Nephron (organoid): Measurements from ENCODE around the gene PFAS.
A peak's percentile ranks its signal among the peaks of the same experiment; 100 is the strongest.

Source experiments
- H3K27ac Mint-ChIP-seq, 3 experiments: 2 replicates each; pipeline ENCODE4 v1.8.0; 2020; ENCODE audit warnings: mixed read lengths in 3 of 3, mild to moderate bottlenecking in 2 of 3, moderate library complexity in 1 of 3
- H3K27me3 Mint-ChIP-seq: 2 replicates; pipeline ENCODE4 v1.8.0; 2021; ENCODE audit warnings: low read depth, mild to moderate bottlenecking, moderate library complexity, mixed read lengths
- H3K36me3 Mint-ChIP-seq: 2 replicates; pipeline ENCODE4 v1.8.0; 2020; ENCODE audit warnings: low read depth, mixed read lengths
- H3K4me1 Mint-ChIP-seq: 2 replicates; pipeline ENCODE4 v1.8.0; 2020; ENCODE audit warnings: mixed read lengths
- H3K4me3 Mint-ChIP-seq, 3 experiments: 2 replicates each; pipeline ENCODE4 v1.8.0; 2020; ENCODE audit warnings: mild to moderate bottlenecking in 3 of 3, mixed read lengths in 3 of 3, moderate library complexity in 2 of 3
- H3K9me3 Mint-ChIP-seq: 2 replicates; pipeline ENCODE4 v1.8.0; 2020; ENCODE audit warnings: mixed read lengths
- TF ChIP-seq, protein P1 (sequence below), 3 experiments: fragments of 200-600 bp; sonication (generic); IDR thresholded peaks; one replicate each; pipeline ENCODE4 v1.5.0; 2021; ENCODE audit warnings: antibody characterized with exemption in 3 of 3; ENCODE audit not compliant: unreplicated experiment in 3 of 3

The PFAS gene

DNA sequence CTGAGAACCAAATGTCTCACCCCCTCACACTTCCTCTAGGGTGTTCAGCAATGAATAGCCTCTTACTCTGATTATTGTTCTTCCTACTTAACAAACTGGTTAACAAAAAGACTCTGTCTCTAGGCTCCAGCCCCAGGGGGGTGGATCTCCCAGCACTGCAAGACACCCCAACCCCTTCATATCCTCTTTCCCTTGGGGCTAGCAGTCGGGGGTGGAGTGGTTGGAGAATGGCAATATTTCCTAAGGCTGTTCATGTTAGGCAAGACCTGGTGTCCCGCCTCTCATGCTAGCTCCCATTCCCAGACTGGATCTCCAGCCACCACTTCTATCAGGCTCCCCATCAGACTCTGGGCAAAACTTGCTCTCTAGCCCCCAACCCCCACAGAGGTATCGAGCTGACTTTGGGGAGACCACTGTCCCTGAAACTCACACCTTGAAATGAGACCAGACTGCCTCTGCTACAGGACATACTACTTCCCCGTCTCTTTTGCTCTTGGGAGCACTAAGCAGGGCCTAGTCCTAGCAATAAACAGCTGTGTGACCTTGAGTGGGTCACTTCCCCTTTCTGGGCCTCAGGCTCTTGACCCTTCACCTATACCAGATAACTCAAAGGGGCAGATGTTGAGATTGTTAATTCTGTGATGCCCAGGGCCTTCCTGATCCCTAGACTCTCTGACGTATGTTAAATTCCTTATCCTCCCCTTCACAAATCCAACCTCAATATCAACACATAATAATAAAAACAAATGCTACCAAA lies 43.7 kb downstream of the PFAS start:
- peak overlapping the region; percentile 30 to 74 (median 47) for H3K4me3 Mint-ChIP-seq
- no peaks in the 10 kb centered on the region for H3K27me3 Mint-ChIP-seq
- no peaks in the 10 kb centered on the region for H3K9me3 Mint-ChIP-seq
- H3K27ac Mint-ChIP-seq, result peak overlapping the region in 2 of 3 experiments; percentile 22 to 29
- H3K4me1 Mint-ChIP-seq, result peaks cover 22% of the 10 kb centered on the region
- peaks cover 6% of the 10 kb centered on the region for H3K36me3 Mint-ChIP-seq
- TF ChIP-seq, protein P1, sequence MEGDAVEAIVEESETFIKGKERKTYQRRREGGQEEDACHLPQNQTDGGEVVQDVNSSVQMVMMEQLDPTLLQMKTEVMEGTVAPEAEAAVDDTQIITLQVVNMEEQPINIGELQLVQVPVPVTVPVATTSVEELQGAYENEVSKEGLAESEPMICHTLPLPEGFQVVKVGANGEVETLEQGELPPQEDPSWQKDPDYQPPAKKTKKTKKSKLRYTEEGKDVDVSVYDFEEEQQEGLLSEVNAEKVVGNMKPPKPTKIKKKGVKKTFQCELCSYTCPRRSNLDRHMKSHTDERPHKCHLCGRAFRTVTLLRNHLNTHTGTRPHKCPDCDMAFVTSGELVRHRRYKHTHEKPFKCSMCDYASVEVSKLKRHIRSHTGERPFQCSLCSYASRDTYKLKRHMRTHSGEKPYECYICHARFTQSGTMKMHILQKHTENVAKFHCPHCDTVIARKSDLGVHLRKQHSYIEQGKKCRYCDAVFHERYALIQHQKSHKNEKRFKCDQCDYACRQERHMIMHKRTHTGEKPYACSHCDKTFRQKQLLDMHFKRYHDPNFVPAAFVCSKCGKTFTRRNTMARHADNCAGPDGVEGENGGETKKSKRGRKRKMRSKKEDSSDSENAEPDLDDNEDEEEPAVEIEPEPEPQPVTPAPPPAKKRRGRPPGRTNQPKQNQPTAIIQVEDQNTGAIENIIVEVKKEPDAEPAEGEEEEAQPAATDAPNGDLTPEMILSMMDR (IDR thresholded peaks at IDR 0.05; ENCODE audit: unreplicated experiment in 3 of 3), result no peak

DNA sequence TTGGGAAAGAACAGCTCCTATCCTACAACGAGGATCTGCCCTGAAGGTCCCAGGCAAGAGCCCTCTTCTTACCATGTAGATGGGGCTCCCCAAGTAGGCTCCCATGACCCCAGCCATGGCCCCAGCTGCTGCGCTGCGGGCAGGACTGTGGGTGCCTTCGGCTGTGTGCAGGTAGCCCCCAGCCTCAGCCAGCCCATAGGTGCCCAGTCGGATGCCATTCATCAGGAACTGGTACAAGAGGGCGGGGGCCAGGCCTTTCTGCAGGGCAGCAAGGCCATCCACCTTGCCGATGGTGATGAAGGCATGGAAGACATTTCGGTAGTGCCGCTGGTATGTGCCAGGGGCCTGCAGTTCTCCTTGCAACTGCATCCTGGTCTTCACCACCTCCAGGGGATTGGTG lies 45.3 kb downstream of the PFAS start:
- H3K36me3 Mint-ChIP-seq, result peaks cover 6% of the 10 kb centered on the region
- peaks cover 21% of the 10 kb centered on the region for H3K4me1 Mint-ChIP-seq

DNA sequence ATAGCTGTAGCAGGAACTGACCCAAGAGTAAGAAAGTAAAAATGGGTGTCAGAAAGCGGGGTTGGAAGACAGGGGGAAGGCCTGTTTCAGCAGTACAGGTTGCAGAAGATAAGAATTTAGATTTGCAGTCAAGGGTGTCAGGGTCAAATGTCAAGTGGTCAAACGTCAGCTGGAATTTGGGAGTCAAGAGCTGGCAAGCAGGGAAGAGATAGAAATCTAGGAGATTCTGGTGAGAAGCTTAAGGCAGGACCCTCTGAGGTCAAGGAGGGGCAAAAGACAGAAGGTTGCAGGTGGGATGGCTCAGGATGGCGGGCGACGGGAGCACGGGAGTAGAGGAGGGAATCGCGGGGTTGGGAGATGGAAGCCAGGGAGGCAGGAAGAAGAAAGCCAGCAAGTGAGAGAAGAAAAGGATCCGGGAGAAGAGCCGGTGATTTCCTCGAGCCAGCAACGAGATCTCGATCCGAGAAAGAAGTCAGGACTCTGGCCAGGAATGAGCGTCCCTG lies 45.8 kb downstream of the PFAS start:
- Mint-ChIP-seq H3K4me1 (peaks cover 19% of the 10 kb centered on the region), H3K27ac (peak overlapping the region; percentile 57 to 95 (median 94)), H3K36me3 (peaks cover 5% of the 10 kb centered on the region), H3K9me3 (no peaks in the 10 kb centered on the region), H3K27me3 (no peaks in the 10 kb centered on the region), H3K4me3 (peak overlapping the region; percentile 83 to 89 (median 84))
- TF ChIP-seq, protein P1 (IDR thresholded peaks at IDR 0.05; ENCODE audit: unreplicated experiment in 3 of 3), result no peak

More for the DNA sequence above, 45.3 kb downstream of the PFAS start:
- Mint-ChIP-seq H3K4me3 (peak overlapping the region; percentile 83 to 89 (median 84)), H3K9me3 (no peaks in the 10 kb centered on the region), H3K27ac (peak overlapping the region; percentile 57 to 95 (median 94)), H3K27me3 (no peaks in the 10 kb centered on the region)
- TF ChIP-seq, protein P1 (IDR thresholded peaks at IDR 0.05; ENCODE audit: unreplicated experiment in 3 of 3), result no peak

DNA sequence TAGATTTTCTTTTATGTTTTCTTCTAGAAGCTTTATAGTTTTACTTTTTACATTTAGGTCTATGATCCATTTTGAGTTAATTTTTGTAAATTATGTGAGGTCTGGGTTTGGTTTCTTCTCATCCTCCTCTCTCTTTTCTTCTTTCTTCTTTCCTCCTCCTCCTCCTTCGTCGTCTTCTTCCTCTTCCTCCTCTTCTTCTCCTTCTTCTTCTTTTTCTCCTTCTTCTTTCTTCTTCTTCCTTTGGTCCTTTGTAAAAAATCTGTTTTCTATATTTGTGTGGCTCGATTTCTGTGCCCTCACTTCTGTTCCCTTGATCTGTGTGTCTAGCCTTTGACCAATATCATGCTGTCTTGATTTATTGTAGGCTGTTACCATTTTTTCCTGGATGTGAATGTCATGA lies 51.1 kb downstream of the PFAS start:
- Mint-ChIP-seq H3K4me3 (peak overlapping the region in 2 of 3 experiments; percentile 9 to 16), H3K27ac (no peak overlapping the region), H3K4me1 (no peaks in the 10 kb centered on the region), H3K27me3 (no peaks in the 10 kb centered on the region), H3K9me3 (no peaks in the 10 kb centered on the region), H3K36me3 (no peaks in the 10 kb centered on the region)
- TF ChIP-seq, protein P1 (IDR thresholded peaks at IDR 0.05; ENCODE audit: unreplicated experiment in 3 of 3), result no peak

DNA sequence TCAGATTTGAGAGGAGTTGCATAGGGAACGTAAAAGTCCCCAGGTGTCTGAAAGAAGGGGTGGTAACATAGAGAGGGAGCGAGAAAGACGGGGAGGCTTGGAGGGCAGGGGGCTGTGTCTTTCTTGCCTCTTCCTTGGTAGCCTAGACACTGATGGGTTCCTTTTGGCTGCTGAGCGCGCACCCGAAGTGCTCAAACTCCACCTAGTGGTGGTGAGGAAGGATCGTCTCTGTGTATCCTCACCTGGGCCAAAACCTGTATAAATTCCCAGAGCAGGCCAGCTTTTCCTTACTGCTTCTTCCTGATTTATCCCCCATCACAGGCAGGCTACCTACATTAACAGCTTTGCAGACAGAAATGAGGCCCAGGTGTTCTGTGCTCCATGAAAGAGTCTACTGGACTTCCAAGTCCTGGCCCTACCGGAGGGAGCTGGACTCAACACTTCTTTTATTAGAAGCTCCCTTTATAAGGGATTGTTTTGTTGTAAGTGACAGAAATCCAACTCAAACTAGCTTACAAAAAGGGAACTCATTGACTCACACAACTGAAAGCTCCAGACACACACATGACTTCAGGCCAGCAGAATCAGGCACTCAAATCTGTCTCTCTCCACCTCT lies 51.6 kb downstream of the PFAS start:
- no peak overlapping the region for H3K27ac Mint-ChIP-seq
- H3K4me3 Mint-ChIP-seq, result peak overlapping the region in 1 of 3 experiments; percentile 16
- H3K4me1 Mint-ChIP-seq, result no peaks in the 10 kb centered on the region
- TF ChIP-seq, protein P1 (IDR thresholded peaks at IDR 0.05; ENCODE audit: unreplicated experiment in 3 of 3), result peak; percentile 81 to 84 (median 84)
- H3K27me3 Mint-ChIP-seq, result no peaks in the 10 kb centered on the region
- no peaks in the 10 kb centered on the region for H3K36me3 Mint-ChIP-seq
- no peaks in the 10 kb centered on the region for H3K9me3 Mint-ChIP-seq
